Upper lobe of right lung (tissue), 1 donor: Measurements from ENCODE around the gene EPB41L2. TPM values are rescaled to one million over a fixed set of nuclear protein-coding genes. Genes with fewer than 3 reads are reported as not detected.

Experiments
- ATAC-seq: fragments of 200-7000 bp; cut with Tn5 transposase; one replicate; pipeline ENCODE4 v1.9.1; 2020; ENCODE audit warnings: mild to moderate bottlenecking, moderate library complexity
- DNase-seq: peaks from one replicate; pipeline ENCODE4 v3.0.0-alpha.2; 2020
- H3K27ac ChIP-seq: fragments of 200-600 bp; one replicate; pipeline ENCODE4 v1.8.0; 2022
- H3K27me3 ChIP-seq: fragments of 200-600 bp; one replicate; pipeline ENCODE4 v1.8.0; 2022; ENCODE audit warnings: mild to moderate bottlenecking
- H3K36me3 ChIP-seq: fragments of 200-600 bp; one replicate; pipeline ENCODE4 v1.8.0; 2022
- H3K4me1 ChIP-seq: fragments of 200-600 bp; one replicate; pipeline ENCODE4 v1.8.0; 2022
- H3K4me3 ChIP-seq: fragments of 200-600 bp; one replicate; pipeline ENCODE4 v1.8.0; 2022; ENCODE audit warnings: mild to moderate bottlenecking
- H3K9me3 ChIP-seq: fragments of 200-600 bp; one replicate; pipeline ENCODE4 v1.8.0; 2022
- intact Hi-C: fragments of 100-400 bp; cut with DNase I; formaldehyde crosslinking; loops from one replicate; pipeline ENCODE4 v1.11.0; 2022
- total RNA-seq: library from RNA; stranded (reverse); fragmentation: NEBNext Ultra II Directional; extraction: Animal tissue kit (Norgen Biotek cat#: 25700); gene quantifications from one replicate; pipeline ENCODE4 v1.2.1, GENCODE V29; 2021
- TF ChIP-seq, protein P1 (sequence below): fragments of 200-600 bp; IDR thresholded peaks from one replicate; pipeline ENCODE4 v1.8.0; 2022; ENCODE audit warnings: antibody characterized with exemption
- donor health status: DM: no; HTN: yes; CAD: no; lungs with severe emphysema.

The EPB41L2 gene
- total RNA-seq, 1 donor from 2014 or later = 174 TPM

DNA sequence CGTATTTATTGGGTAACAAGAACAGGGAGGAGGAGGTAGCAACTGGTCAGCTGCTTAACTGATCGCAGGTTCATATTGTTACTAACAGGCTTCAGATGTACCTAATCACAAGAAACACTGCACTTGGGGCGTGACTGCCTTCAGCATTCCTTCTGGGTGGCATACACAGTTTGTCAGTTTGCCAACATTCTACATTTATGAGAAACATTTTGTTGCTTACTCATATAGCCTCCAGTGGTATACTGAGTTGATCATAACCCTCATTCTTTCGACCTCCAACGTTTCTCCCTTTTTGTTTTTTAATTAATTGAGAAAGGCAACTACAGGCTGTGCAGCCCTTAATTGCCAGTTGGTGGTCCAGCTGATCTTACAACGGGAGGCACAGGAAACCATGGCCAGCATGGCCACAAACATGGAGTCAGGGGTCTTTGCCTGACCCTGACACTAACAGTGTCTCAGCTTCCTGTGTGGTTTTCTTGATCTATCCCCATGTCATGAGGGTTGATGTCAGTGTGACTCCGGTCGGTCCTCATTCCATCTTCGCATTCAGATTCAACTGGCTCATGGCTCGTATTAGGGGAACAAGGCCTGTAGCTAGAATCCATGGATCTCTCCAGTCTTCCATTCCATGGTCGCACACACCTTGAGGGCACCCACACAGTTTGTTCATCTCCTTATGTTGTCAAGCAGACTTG is 9.4 kb downstream of the EPB41L2 start:
- Histone ChIP-seq H3K4me1 (no peaks in the 10 kb centered on the region), H3K4me3 (no peak overlapping the region), H3K9me3 (peaks cover 18% of the 10 kb centered on the region), H3K27me3 (no peaks in the 10 kb centered on the region), H3K36me3 (no peaks in the 10 kb centered on the region), H3K27ac (no peak overlapping the region)
- DNase-seq = no peak
- no peak for ATAC-seq
- intact Hi-C loops = no loop called here
- TF ChIP-seq, protein P1, sequence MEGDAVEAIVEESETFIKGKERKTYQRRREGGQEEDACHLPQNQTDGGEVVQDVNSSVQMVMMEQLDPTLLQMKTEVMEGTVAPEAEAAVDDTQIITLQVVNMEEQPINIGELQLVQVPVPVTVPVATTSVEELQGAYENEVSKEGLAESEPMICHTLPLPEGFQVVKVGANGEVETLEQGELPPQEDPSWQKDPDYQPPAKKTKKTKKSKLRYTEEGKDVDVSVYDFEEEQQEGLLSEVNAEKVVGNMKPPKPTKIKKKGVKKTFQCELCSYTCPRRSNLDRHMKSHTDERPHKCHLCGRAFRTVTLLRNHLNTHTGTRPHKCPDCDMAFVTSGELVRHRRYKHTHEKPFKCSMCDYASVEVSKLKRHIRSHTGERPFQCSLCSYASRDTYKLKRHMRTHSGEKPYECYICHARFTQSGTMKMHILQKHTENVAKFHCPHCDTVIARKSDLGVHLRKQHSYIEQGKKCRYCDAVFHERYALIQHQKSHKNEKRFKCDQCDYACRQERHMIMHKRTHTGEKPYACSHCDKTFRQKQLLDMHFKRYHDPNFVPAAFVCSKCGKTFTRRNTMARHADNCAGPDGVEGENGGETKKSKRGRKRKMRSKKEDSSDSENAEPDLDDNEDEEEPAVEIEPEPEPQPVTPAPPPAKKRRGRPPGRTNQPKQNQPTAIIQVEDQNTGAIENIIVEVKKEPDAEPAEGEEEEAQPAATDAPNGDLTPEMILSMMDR = no peak

GRCh38 chr6:131052181-131052580 is 10.9 kb downstream of the EPB41L2 start:
- DNase-seq (no peak), ATAC-seq (no peak)
- Histone ChIP-seq H3K27me3 (no peaks in the 10 kb centered on the region), H3K9me3 (peaks cover 18% of the 10 kb centered on the region), H3K4me3 (no peak overlapping the region), H3K27ac (no peak overlapping the region), H3K4me1 (no peaks in the 10 kb centered on the region), H3K36me3 (no peaks in the 10 kb centered on the region)
- TF ChIP-seq, protein P1 = no peak
- intact Hi-C loops = no loop called here

DNA sequence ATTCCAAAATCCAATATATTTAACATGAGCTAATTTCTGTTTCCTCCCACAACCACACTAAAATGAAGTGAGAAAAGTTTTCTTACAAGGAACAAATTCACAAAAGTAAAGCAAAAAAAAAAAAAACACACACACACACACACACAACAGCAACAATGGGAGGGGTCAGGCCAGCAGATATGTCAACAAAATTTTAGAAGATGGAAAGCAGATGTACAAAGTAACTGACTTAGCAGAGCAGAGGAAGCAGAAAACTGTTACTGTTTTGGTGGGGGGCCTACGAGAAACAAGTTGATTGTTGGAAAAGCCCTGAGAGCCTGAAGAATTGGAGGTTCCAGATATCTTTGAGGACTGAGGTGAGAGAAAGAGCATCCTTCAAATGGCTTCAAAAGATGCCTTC is 11.7 kb downstream of the EPB41L2 start:
- H3K4me3 ChIP-seq = no peak overlapping the region
- intact Hi-C loops = no loop called here
- no peak for ATAC-seq
- H3K4me1 ChIP-seq = no peaks in the 10 kb centered on the region
- peaks cover 18% of the 10 kb centered on the region for H3K9me3 ChIP-seq
- H3K36me3 ChIP-seq = no peaks in the 10 kb centered on the region
- DNase-seq = no peak
- H3K27me3 ChIP-seq = no peaks in the 10 kb centered on the region
- TF ChIP-seq, protein P1 = no peak
- no peak overlapping the region for H3K27ac ChIP-seq

- Histone ChIP-seq H3K9me3 (peaks cover 10% of the 10 kb centered on the region), H3K36me3 (no peaks in the 10 kb centered on the region), H3K27me3 (no peaks in the 10 kb centered on the region), H3K4me1 (no peaks in the 10 kb centered on the region), H3K27ac (no peak overlapping the region), H3K4me3 (no peak overlapping the region)
- no peak for DNase-seq
- TF ChIP-seq, protein P1 = no peak
- ATAC-seq = no peak
- intact Hi-C loops = no loop called here
These were observed 13.4 kb downstream of the EPB41L2 start for GRCh38 chr6:131049608-131050007.

- Histone ChIP-seq H3K9me3 (peaks cover 4% of the 10 kb centered on the region), H3K27me3 (no peaks in the 10 kb centered on the region), H3K36me3 (no peaks in the 10 kb centered on the region), H3K27ac (no peak overlapping the region), H3K4me3 (no peak overlapping the region), H3K4me1 (no peaks in the 10 kb centered on the region)
- no peak for ATAC-seq
- intact Hi-C loops = no loop called here
- DNase-seq = no peak
- TF ChIP-seq, protein P1 = no peak
These were observed 14.0 kb downstream of the EPB41L2 start for GRCh38 chr6:131048933-131049515.
